GM18526 (cell line): ENCODE data around the gene DEXI.

Experiments used
- POLR2A ChIP-seq: IDR thresholded peaks from 3 replicates; pipeline ENCODE4 v1.6.1; 2011; ENCODE audit not compliant: insufficient read length; ENCODE audit errors: extremely low read depth

DEXI gene

GRCh38 chr16:10976634-10977033 lies 34.4 kb upstream of the DEXI start:
- TF ChIP-seq POLR2A = no peak

- TF ChIP-seq POLR2A = no peak
These were observed 30.7 kb upstream of the DEXI start for GRCh38 chr16:10972819-10973464.

GRCh38 chr16:10972108-10972818 lies 30.0 kb upstream of the DEXI start:
- TF ChIP-seq POLR2A = no peak

DNA sequence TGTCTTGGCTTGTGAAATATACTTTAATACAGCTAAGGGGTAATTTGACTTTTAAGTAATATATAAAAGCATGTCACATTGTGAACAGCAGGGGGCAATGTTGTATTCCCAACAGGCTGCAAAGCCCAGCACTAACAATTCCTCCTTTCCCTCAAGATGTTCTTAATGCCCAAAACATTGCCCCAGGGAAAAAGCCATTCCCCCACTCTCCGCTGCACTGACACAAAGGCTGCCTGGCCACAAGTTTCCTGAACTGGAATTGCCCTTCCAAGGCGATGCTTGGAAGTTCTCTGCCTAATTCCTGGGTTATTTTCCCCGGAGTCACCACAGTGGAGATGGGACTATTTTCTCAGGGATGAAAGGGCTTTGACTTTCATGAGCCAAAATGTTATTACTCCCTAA lies 29.3 kb upstream of the DEXI start:
- no peak for TF ChIP-seq POLR2A

DNA sequence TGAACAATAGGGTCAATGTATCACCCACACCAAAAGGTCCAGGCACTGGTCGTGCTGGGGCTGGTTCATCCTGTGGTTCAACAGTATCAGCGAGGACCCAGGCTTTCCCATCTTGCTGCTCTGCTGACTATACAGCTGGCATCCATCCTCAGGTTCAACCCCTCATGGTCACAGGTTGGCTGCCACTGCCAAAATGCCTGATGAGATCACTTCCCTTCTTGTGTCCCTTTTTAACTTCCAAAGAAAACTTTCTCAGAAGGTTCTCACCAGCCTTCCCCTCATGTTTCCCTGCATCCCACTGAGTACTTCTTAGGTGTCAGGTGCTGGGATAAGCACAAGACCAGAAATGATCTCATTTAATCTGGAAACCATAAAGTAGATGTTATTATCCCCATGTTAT lies 27.8 kb upstream of the DEXI start:
- no peak for TF ChIP-seq POLR2A

DNA sequence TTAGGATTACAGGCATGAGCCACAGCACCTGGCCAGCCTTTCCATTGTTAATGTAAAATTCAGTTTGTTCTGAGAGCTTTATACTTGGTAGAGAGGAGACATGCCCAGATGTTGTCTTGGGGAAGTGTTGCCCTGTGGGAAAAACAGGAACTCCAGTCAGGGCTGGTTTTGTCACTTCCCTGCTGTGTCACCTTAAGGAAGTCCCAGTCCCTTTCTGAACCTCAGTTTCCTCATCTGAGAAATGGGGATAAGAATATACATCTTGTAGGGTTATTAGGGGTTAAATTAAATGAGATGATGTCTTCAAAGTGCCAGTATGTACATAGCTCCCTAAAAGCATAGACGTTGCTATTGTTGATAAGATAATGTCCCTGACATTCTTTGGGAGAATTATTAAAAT lies 27.3 kb upstream of the DEXI start:
- TF ChIP-seq POLR2A = no peak

- TF ChIP-seq POLR2A = no peak
These were observed 26.2 kb upstream of the DEXI start for GRCh38 chr16:10968498-10968897.

DNA sequence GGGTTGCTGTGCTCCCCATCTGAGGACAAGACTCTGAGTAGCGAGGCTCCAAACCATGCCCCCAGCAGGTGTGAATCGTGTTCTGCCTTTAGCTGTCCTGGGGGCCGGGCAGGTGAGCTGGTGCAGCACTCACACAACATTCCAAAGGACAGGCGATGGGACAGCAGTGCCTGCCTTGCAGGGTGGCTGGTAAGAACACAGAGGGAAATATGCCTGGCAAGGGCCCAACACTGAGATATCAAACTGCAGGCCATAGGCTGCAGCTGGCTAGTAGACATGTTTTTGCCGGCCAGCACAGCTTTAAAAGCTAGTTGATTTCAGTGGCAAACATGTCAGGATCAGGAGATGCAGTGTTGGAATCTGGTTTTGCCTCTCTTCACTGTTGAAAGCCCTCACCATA lies 25.7 kb upstream of the DEXI start:
- no peak for TF ChIP-seq POLR2A

GRCh38 chr16:10966129-10966528 lies 23.9 kb upstream of the DEXI start:
- TF ChIP-seq POLR2A = no peak

GRCh38 chr16:10965440-10966061 lies 23.3 kb upstream of the DEXI start:
- TF ChIP-seq POLR2A = no peak

DNA sequence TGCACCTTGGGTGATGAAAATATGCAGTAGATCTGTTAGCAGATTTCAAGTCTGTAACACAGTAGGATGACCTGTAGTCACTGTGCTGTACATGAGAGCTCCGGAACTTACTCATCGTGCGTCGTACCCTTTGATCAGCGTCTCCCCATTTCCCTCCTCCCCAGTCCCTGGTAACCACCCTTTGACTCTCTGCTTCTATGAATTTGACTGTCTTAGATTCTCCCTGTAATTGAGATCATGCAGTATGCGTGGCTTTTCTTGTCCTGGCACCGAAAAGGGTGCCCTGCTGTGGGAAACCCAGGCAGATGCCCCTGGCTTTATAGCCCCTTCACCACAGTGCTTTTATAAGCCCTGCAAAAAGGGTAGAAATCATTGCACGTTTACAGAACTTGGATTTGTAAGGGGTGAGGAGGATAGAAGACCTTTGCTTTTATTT lies 22.6 kb upstream of the DEXI start:
- peak; percentile 15 for TF ChIP-seq POLR2A

GRCh38 chr16:10964039-10964890 lies 22.0 kb upstream of the DEXI start:
- no peak for TF ChIP-seq POLR2A

- no peak for TF ChIP-seq POLR2A
These were observed 19.0 kb upstream of the DEXI start for GRCh38 chr16:10961231-10961630.

GRCh38 chr16:10959161-10959560 lies 16.9 kb upstream of the DEXI start:
- TF ChIP-seq POLR2A = no peak

DNA sequence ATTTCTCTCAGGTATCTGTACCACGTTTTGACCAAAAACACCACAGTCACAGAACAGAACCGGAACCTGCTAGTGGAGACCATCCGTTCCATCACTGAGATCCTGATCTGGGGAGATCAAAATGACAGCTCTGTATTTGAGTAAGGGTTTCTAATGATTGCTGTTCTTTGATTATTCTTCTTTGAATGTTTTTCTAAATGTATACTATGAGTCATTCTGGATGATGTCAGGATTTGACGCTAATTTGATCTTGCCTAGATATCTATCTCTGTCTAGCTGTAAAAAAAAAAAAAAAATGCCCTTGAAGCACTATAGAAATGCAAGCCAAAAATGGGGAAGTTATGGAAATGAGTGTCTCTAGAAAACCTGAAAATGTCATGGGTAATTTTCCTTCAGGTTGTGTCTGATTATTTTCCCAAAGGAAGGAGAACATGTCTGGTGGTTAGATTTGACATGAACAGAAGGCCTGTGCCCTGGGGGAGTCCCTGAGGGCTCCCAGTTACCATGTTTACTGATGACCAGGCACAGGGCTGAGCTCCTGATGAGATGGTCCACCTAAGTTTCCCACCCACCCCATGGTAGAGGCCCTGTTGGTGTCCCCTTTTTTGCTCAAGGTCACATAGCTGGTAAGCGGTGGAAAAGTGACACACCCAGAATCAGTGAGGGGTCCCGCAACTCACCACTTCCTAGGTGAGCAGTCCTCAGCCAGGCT lies 15.7 kb upstream of the DEXI start:
- TF ChIP-seq POLR2A = no peak
